ENCODE data around the gene VPS26A.

VPS26A gene

GRCh38 chr10:69201045-69201444 lies 77.1 kb downstream of the VPS26A start:
- Histone ChIP-seq H3K27me3 (ENCODE audit: control insufficient read depth, insufficient read depth, low read length, poor library complexity, severe bottlenecking) (no peaks in the 10 kb centered on the region), H3K36me3 (ENCODE audit: control insufficient read depth, insufficient read depth, low read length) (peaks cover 6% of the 10 kb centered on the region), H3K4me1 (ENCODE audit: control insufficient read depth, insufficient read depth, low read length) (no peaks in the 10 kb centered on the region), H3K4me3 (ENCODE audit: insufficient read depth, low read depth, low read length) (no peak overlapping the region), H3K27ac (ENCODE audit: insufficient read depth, low read depth, low read length, poor library complexity, severe bottlenecking) (no peak overlapping the region), H3K9me3 (ENCODE audit: control insufficient read depth, low read length) (no peaks in the 10 kb centered on the region)
- WGBS, 2 experiments: 90 to 97% methylated on average over 1 to 2 of the region's 2 CpGs

GRCh38 chr10:69202332-69202731 lies 78.4 kb downstream of the VPS26A start:
- H3K4me3 ChIP-seq (ENCODE audit: insufficient read depth, low read depth, low read length): no peak overlapping the region
- peaks cover 10% of the 10 kb centered on the region for H3K36me3 ChIP-seq (ENCODE audit: control insufficient read depth, insufficient read depth, low read length)

GRCh38 chr10:69208761-69209160 lies 84.8 kb downstream of the VPS26A start:
- 91 to 95% methylated on average over 4 to 5 of the region's 6 CpGs for WGBS, 2 experiments
- Histone ChIP-seq H3K4me1 (ENCODE audit: control insufficient read depth, insufficient read depth, low read length) (no peaks in the 10 kb centered on the region), H3K27ac (ENCODE audit: insufficient read depth, low read depth, low read length, poor library complexity, severe bottlenecking) (no peak overlapping the region), H3K36me3 (ENCODE audit: control insufficient read depth, insufficient read depth, low read length) (peaks cover 13% of the 10 kb centered on the region), H3K27me3 (ENCODE audit: control insufficient read depth, insufficient read depth, low read length, poor library complexity, severe bottlenecking) (no peaks in the 10 kb centered on the region), H3K4me3 (ENCODE audit: insufficient read depth, low read depth, low read length) (no peak overlapping the region), H3K9me3 (ENCODE audit: control insufficient read depth, low read length) (no peaks in the 10 kb centered on the region)

More at GRCh38 chr10:69202332-69202731, 78.4 kb downstream of the VPS26A start:
- no peaks in the 10 kb centered on the region for H3K9me3 ChIP-seq (ENCODE audit: control insufficient read depth, low read length)
- no peak overlapping the region for H3K27ac ChIP-seq (ENCODE audit: insufficient read depth, low read depth, low read length, poor library complexity, severe bottlenecking)
- H3K4me1 ChIP-seq (ENCODE audit: control insufficient read depth, insufficient read depth, low read length): no peaks in the 10 kb centered on the region
- 100% methylated on average over 1 of the region's 1 CpG; no CpG with 5 or more reads in 1 of the 2 experiments for WGBS, 2 experiments
- H3K27me3 ChIP-seq (ENCODE audit: control insufficient read depth, insufficient read depth, low read length, poor library complexity, severe bottlenecking): no peaks in the 10 kb centered on the region

GRCh38 chr10:69209787-69210484 lies 86.0 kb downstream of the VPS26A start:
- WGBS, 2 experiments: 92 to 97% methylated on average over 3 of the region's 3 CpGs
- no peaks in the 10 kb centered on the region for H3K4me1 ChIP-seq (ENCODE audit: control insufficient read depth, insufficient read depth, low read length)
- no peaks in the 10 kb centered on the region for H3K9me3 ChIP-seq (ENCODE audit: control insufficient read depth, low read length)
- H3K36me3 ChIP-seq (ENCODE audit: control insufficient read depth, insufficient read depth, low read length): peaks cover 13% of the 10 kb centered on the region
- H3K4me3 ChIP-seq (ENCODE audit: insufficient read depth, low read depth, low read length): no peak overlapping the region
- H3K27me3 ChIP-seq (ENCODE audit: control insufficient read depth, insufficient read depth, low read length, poor library complexity, severe bottlenecking): no peaks in the 10 kb centered on the region
- H3K27ac ChIP-seq (ENCODE audit: insufficient read depth, low read depth, low read length, poor library complexity, severe bottlenecking): no peak overlapping the region

GRCh38 chr10:69211104-69211503 lies 87.1 kb downstream of the VPS26A start:
- no peak overlapping the region for H3K27ac ChIP-seq (ENCODE audit: insufficient read depth, low read depth, low read length, poor library complexity, severe bottlenecking)
- WGBS, 2 experiments: 38 to 47% methylated on average over 1 to 2 of the region's 2 CpGs

GRCh38 chr10:69211524-69211923 lies 87.5 kb downstream of the VPS26A start:
- Histone ChIP-seq H3K9me3 (ENCODE audit: control insufficient read depth, low read length) (no peaks in the 10 kb centered on the region), H3K4me1 (ENCODE audit: control insufficient read depth, insufficient read depth, low read length) (no peaks in the 10 kb centered on the region), H3K27ac (ENCODE audit: insufficient read depth, low read depth, low read length, poor library complexity, severe bottlenecking) (no peak overlapping the region), H3K27me3 (ENCODE audit: control insufficient read depth, insufficient read depth, low read length, poor library complexity, severe bottlenecking) (no peaks in the 10 kb centered on the region), H3K4me3 (ENCODE audit: insufficient read depth, low read depth, low read length) (no peak overlapping the region), H3K36me3 (ENCODE audit: control insufficient read depth, insufficient read depth, low read length) (peaks cover 13% of the 10 kb centered on the region)
- 90 to 92% methylated on average over 3 of the region's 3 CpGs for WGBS, 2 experiments

More at GRCh38 chr10:69211104-69211503, 87.1 kb downstream of the VPS26A start:
- H3K4me1 ChIP-seq (ENCODE audit: control insufficient read depth, insufficient read depth, low read length): no peaks in the 10 kb centered on the region
- no peak overlapping the region for H3K4me3 ChIP-seq (ENCODE audit: insufficient read depth, low read depth, low read length)
- no peaks in the 10 kb centered on the region for H3K27me3 ChIP-seq (ENCODE audit: control insufficient read depth, insufficient read depth, low read length, poor library complexity, severe bottlenecking)
- peaks cover 13% of the 10 kb centered on the region for H3K36me3 ChIP-seq (ENCODE audit: control insufficient read depth, insufficient read depth, low read length)
- H3K9me3 ChIP-seq (ENCODE audit: control insufficient read depth, low read length): no peaks in the 10 kb centered on the region

GRCh38 chr10:69213591-69214311 lies 89.8 kb downstream of the VPS26A start:
- Histone ChIP-seq H3K27ac (ENCODE audit: insufficient read depth, low read depth, low read length, poor library complexity, severe bottlenecking) (no peak overlapping the region), H3K9me3 (ENCODE audit: control insufficient read depth, low read length) (no peaks in the 10 kb centered on the region), H3K4me1 (ENCODE audit: control insufficient read depth, insufficient read depth, low read length) (no peaks in the 10 kb centered on the region), H3K4me3 (ENCODE audit: insufficient read depth, low read depth, low read length) (no peak overlapping the region), H3K36me3 (ENCODE audit: control insufficient read depth, insufficient read depth, low read length) (no peaks in the 10 kb centered on the region), H3K27me3 (ENCODE audit: control insufficient read depth, insufficient read depth, low read length, poor library complexity, severe bottlenecking) (no peaks in the 10 kb centered on the region)
- WGBS, 2 experiments: 91 to 94% methylated on average over 5 of the region's 5 CpGs

GRCh38 chr10:69214666-69215131 lies 90.7 kb downstream of the VPS26A start:
- H3K4me3 ChIP-seq (ENCODE audit: insufficient read depth, low read depth, low read length): no peak overlapping the region
- H3K27me3 ChIP-seq (ENCODE audit: control insufficient read depth, insufficient read depth, low read length, poor library complexity, severe bottlenecking): no peaks in the 10 kb centered on the region
- no peaks in the 10 kb centered on the region for H3K36me3 ChIP-seq (ENCODE audit: control insufficient read depth, insufficient read depth, low read length)
- 90 to 93% methylated on average over 6 of the region's 6 CpGs for WGBS, 2 experiments
- H3K4me1 ChIP-seq (ENCODE audit: control insufficient read depth, insufficient read depth, low read length): no peaks in the 10 kb centered on the region
- no peaks in the 10 kb centered on the region for H3K9me3 ChIP-seq (ENCODE audit: control insufficient read depth, low read length)
- H3K27ac ChIP-seq (ENCODE audit: insufficient read depth, low read depth, low read length, poor library complexity, severe bottlenecking): no peak overlapping the region

- 87 to 88% methylated on average over 10 of the region's 10 CpGs for WGBS, 2 experiments
- Histone ChIP-seq H3K4me1 (ENCODE audit: control insufficient read depth, insufficient read depth, low read length) (no peaks in the 10 kb centered on the region), H3K27ac (ENCODE audit: insufficient read depth, low read depth, low read length, poor library complexity, severe bottlenecking) (no peak overlapping the region), H3K9me3 (ENCODE audit: control insufficient read depth, low read length) (no peaks in the 10 kb centered on the region), H3K4me3 (ENCODE audit: insufficient read depth, low read depth, low read length) (no peak overlapping the region), H3K27me3 (ENCODE audit: control insufficient read depth, insufficient read depth, low read length, poor library complexity, severe bottlenecking) (no peaks in the 10 kb centered on the region), H3K36me3 (ENCODE audit: control insufficient read depth, insufficient read depth, low read length) (no peaks in the 10 kb centered on the region)
Measured at GRCh38 chr10:69215405-69216171, 91.6 kb downstream of the VPS26A start.
